ENCODE results near the gene ITPR2. TPM values are rescaled to one million over a fixed set of nuclear protein-coding genes. Genes with fewer than 3 reads are reported as not detected.

Gene ITPR2
- total RNA-seq, 1 donor from 2014 or later: 16.7 TPM

- TF ChIP-seq CTCF (conservative IDR thresholded peaks at IDR 0.05): no peak
- Mint-ChIP-seq H3K4me3 (no peak overlapping the region), H3K36me3 (ENCODE audit: low read depth) (no peaks in the 10 kb centered on the region), H3K27ac (ENCODE audit: unreplicated experiment) (no peak overlapping the region), H3K4me1 (peaks cover 6% of the 10 kb centered on the region), H3K9me3 (no peaks in the 10 kb centered on the region), H3K27me3 (ENCODE audit: low read depth) (no peaks in the 10 kb centered on the region)
- no peak for DNase-seq (ENCODE audit: low read depth, low spot score)
Measured at GRCh38 chr12:26721800-26722199, 111.2 kb downstream of the ITPR2 start.

- H3K27me3 Mint-ChIP-seq (ENCODE audit: low read depth): no peaks in the 10 kb centered on the region
- no peaks in the 10 kb centered on the region for H3K9me3 Mint-ChIP-seq
- no peak overlapping the region for H3K27ac Mint-ChIP-seq (ENCODE audit: unreplicated experiment)
- peak; percentile 53 for TF ChIP-seq CTCF (conservative IDR thresholded peaks at IDR 0.05)
- H3K36me3 Mint-ChIP-seq (ENCODE audit: low read depth): no peaks in the 10 kb centered on the region
- peaks cover 6% of the 10 kb centered on the region for H3K4me1 Mint-ChIP-seq
- DNase-seq (ENCODE audit: low read depth, low spot score): no peak
- no peak overlapping the region for H3K4me3 Mint-ChIP-seq
Measured at GRCh38 chr12:26719852-26720251, 113.1 kb downstream of the ITPR2 start.

GRCh38 chr12:26717757-26718156 lies 115.2 kb downstream of the ITPR2 start:
- DNase-seq (ENCODE audit: low read depth, low spot score): no peak
- TF ChIP-seq CTCF (conservative IDR thresholded peaks at IDR 0.05): no peak
- H3K36me3 Mint-ChIP-seq (ENCODE audit: low read depth): no peaks in the 10 kb centered on the region
- H3K4me1 Mint-ChIP-seq: no peaks in the 10 kb centered on the region
- no peak overlapping the region for H3K27ac Mint-ChIP-seq (ENCODE audit: unreplicated experiment)
- H3K27me3 Mint-ChIP-seq (ENCODE audit: low read depth): no peaks in the 10 kb centered on the region
- H3K4me3 Mint-ChIP-seq: no peak overlapping the region
- no peaks in the 10 kb centered on the region for H3K9me3 Mint-ChIP-seq

GRCh38 chr12:26715232-26715631 lies 117.8 kb downstream of the ITPR2 start:
- Mint-ChIP-seq H3K36me3 (ENCODE audit: low read depth) (no peaks in the 10 kb centered on the region), H3K27me3 (ENCODE audit: low read depth) (no peaks in the 10 kb centered on the region), H3K9me3 (no peaks in the 10 kb centered on the region), H3K4me1 (no peaks in the 10 kb centered on the region), H3K27ac (ENCODE audit: unreplicated experiment) (no peak overlapping the region), H3K4me3 (no peak overlapping the region)
- TF ChIP-seq CTCF (conservative IDR thresholded peaks at IDR 0.05): no peak
- no peak for DNase-seq (ENCODE audit: low read depth, low spot score)

- no peak for TF ChIP-seq CTCF (conservative IDR thresholded peaks at IDR 0.05)
- H3K36me3 Mint-ChIP-seq (ENCODE audit: low read depth): no peaks in the 10 kb centered on the region
- H3K9me3 Mint-ChIP-seq: no peaks in the 10 kb centered on the region
- no peak overlapping the region for H3K27ac Mint-ChIP-seq (ENCODE audit: unreplicated experiment)
- no peak for DNase-seq (ENCODE audit: low read depth, low spot score)
- peaks cover 4% of the 10 kb centered on the region for H3K4me1 Mint-ChIP-seq
- no peaks in the 10 kb centered on the region for H3K27me3 Mint-ChIP-seq (ENCODE audit: low read depth)
- no peak overlapping the region for H3K4me3 Mint-ChIP-seq
Measured at GRCh38 chr12:26713885-26714383, 119.1 kb downstream of the ITPR2 start.

DNA sequence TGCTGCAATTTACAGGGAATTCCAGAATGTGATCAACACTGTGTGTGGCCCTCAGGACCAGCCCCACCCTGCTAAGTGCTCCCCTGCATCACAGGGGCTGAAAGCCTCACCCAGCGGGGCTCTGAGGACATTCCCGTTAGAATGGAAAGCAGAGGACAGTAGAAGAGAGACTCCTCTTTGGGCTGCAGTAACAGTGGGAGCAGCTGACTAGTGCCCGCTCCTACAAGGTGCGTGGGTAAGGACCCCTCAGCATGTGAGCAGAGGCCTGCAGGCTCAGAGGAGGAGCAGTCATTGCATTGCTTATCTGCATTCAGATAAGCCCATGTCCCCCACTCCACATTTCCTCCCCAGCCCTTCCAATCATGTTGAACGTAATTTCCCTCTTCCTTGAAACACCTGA lies 120.1 kb downstream of the ITPR2 start:
- Mint-ChIP-seq H3K4me3 (no peak overlapping the region), H3K4me1 (peaks cover 4% of the 10 kb centered on the region), H3K9me3 (no peaks in the 10 kb centered on the region), H3K27ac (ENCODE audit: unreplicated experiment) (no peak overlapping the region), H3K27me3 (ENCODE audit: low read depth) (no peaks in the 10 kb centered on the region), H3K36me3 (ENCODE audit: low read depth) (no peaks in the 10 kb centered on the region)
- no peak for DNase-seq (ENCODE audit: low read depth, low spot score)
- TF ChIP-seq CTCF (conservative IDR thresholded peaks at IDR 0.05): no peak
